HepG2 (cell line): Measurements from ENCODE around the gene DOCK10. TPM values are rescaled to one million over a fixed set of nuclear protein-coding genes. Genes with fewer than 3 reads are reported as not detected.

Experiments used
- ATAC-seq: fragments of 200-7000 bp; cut with Tn5 transposase; 3 replicates; pipeline ENCODE4 v1.9.1; 2020; ENCODE audit warnings: mild to moderate bottlenecking, moderate library complexity
- BruUV-seq: library from RNA; stranded (reverse); fragments of 400-500 nt; replicated peaks from 2 replicates; lab custom pipeline; 2021; lab: Mats Ljungman, UMichigan
- CTCF ChIA-PET: fragments of 300-600 bp; formaldehyde crosslinking; extraction: SDS; loops from one replicate; lab custom pipeline; 2021; ENCODE audit warnings: low total read pairs, inconsistent platforms, low intra/inter-chr PET ratio; lab: Yijun Ruan, JAX
- POLR2A ChIA-PET: fragments of 350-600 bp; sonication (Branson Sonifier 250); formaldehyde crosslinking; loops from one replicate; lab custom pipeline; 2020; ENCODE audit warnings: antibody characterized with exemption, inconsistent platforms; lab: Yijun Ruan, JAX
- DNase-seq: peaks from one replicate; pipeline ENCODE4 v3.0.0-alpha.2; 2015; ENCODE audit warnings: low spot score
- FAIRE-seq: peaks from 3 replicates; lab custom pipeline; 2011; peaks lifted over from hg19 to GRCh38; lab: Jason Lieb, UNC
- H2AFZ ChIP-seq: one replicate; pipeline ENCODE4 v1.6.1; 2011; ENCODE audit warnings: low read length, inconsistent platforms
- H3K27ac ChIP-seq: fragments of 300-600 bp; 3 replicates; pipeline ENCODE4 v1.8.0; 2011; ENCODE audit warnings: mixed run types, mild to moderate bottlenecking, mixed read lengths, low read length, inconsistent platforms; ENCODE audit not compliant: insufficient read depth; ENCODE audit errors: extremely low read length
- H3K27me3 ChIP-seq, 2 experiments: fragments of 200-600 bp in 1 of 2; 2 replicates in 1 of 2; 3 replicates in 1 of 2; pipeline versions ENCODE4 v1.6.0 to v1.8.0; 2011; ENCODE audit warnings: low read length in 2 of 2, mild to moderate bottlenecking in 2 of 2, moderate library complexity in 2 of 2, inconsistent platforms in 1 of 2; ENCODE audit not compliant: insufficient read depth in 2 of 2, control insufficient read depth in 1 of 2
- H3K36me3 ChIP-seq, 2 experiments: fragments of 200-600 bp in 1 of 2; replicated peaks in 1 of 2; 2 replicates in 1 of 2; 3 replicates in 1 of 2; pipeline versions ENCODE4 v1.5.1 to v1.8.0; 2011; ENCODE audit warnings: low read length in 2 of 2, inconsistent platforms in 1 of 2; ENCODE audit not compliant: insufficient read depth in 2 of 2, control insufficient read depth in 1 of 2
- H3K4me1 ChIP-seq: 2 replicates; pipeline ENCODE4 v1.5.1; 2012; ENCODE audit warnings: low read length, inconsistent platforms; ENCODE audit not compliant: insufficient read depth
- H3K4me2 ChIP-seq: 2 replicates; pipeline ENCODE4 v1.6.0; 2011; ENCODE audit warnings: low read depth, low read length, inconsistent platforms
- H3K4me3 ChIP-seq, 3 experiments: fragments of 200-600 bp in 1 of 3; sonication (generic), shearing (Covaris generic) in 1 of 3; replicated peaks in 1 of 3; 2 replicates each; pipeline ENCODE4 v1.5.1; 2011 to 2016; ENCODE audit warnings: low read length in 3 of 3, inconsistent platforms in 2 of 3, low read depth in 2 of 3, mild to moderate bottlenecking in 2 of 3, control low read depth in 1 of 3, mixed read lengths in 1 of 3; ENCODE audit not compliant: insufficient read depth in 1 of 3
- H3K79me2 ChIP-seq: one replicate; pipeline ENCODE4 v1.6.1; 2011; ENCODE audit warnings: low read length, inconsistent platforms; ENCODE audit not compliant: insufficient read depth
- H3K9ac ChIP-seq: 2 replicates; pipeline ENCODE4 v1.6.0; 2011; ENCODE audit warnings: mild to moderate bottlenecking, low read depth, low read length, inconsistent platforms; ENCODE audit not compliant: insufficient read depth
- H3K9me3 ChIP-seq: 2 replicates; pipeline ENCODE4 v1.5.1; 2012; ENCODE audit warnings: mild to moderate bottlenecking, low read length
- H4K20me1 ChIP-seq: 2 replicates; pipeline ENCODE4 v1.6.0; 2011; ENCODE audit warnings: inconsistent platforms, mild to moderate bottlenecking, low read length, moderate library complexity; ENCODE audit not compliant: insufficient read depth
- ARID3A ChIP-seq: IDR thresholded peaks from 2 replicates; pipeline ENCODE4 v1.6.1; 2012; ENCODE audit warnings: low read depth, low read length, improper control_type of control experiment
- ATF7 ChIP-seq, 2 experiments: fragments of 450-650 bp in 1 of 2; sonication (generic) in 1 of 2; formaldehyde crosslinking in 1 of 2; IDR thresholded peaks; 2 replicates each; pipeline versions ENCODE4 v1.4.0 to v1.6.1; 2016 to 2020; ENCODE audit warnings: antibody characterized with exemption in 1 of 2, mild to moderate bottlenecking in 1 of 2, missing genetic modification reagents in 1 of 2
- CAMTA2 ChIP-seq: sonication (generic); formaldehyde crosslinking; IDR thresholded peaks from 2 replicates; pipeline ENCODE4 v1.4.0; 2020; ENCODE audit warnings: mild to moderate bottlenecking, missing genetic modification reagents, borderline replicate concordance
- ELF1 ChIP-seq: sonication (generic); formaldehyde crosslinking; IDR thresholded peaks from 2 replicates; pipeline ENCODE4 v1.4.0; 2020; ENCODE audit warnings: missing genetic modification reagents
- MIXL1 ChIP-seq: IDR thresholded peaks from 2 replicates; pipeline ENCODE4 v1.6.1; 2016
- SNAPC2 ChIP-seq: sonication (generic); formaldehyde crosslinking; IDR thresholded peaks from 2 replicates; pipeline ENCODE4 v1.8.1; 2022; ENCODE audit warnings: mild to moderate bottlenecking, missing genetic modification reagents
- ZNF282 ChIP-seq: fragments of 450-650 bp; IDR thresholded peaks from 2 replicates; pipeline ENCODE4 v1.6.1; 2018; ENCODE audit not compliant: partially characterized antibody
- ZNF550 ChIP-seq: sonication (generic); formaldehyde crosslinking; IDR thresholded peaks from 2 replicates; pipeline ENCODE4 v1.4.0; 2020; ENCODE audit warnings: mild to moderate bottlenecking, missing genetic modification reagents, borderline replicate concordance
- WGBS: methylation state at CpG from one replicate; pipeline ENCODE4 v1.1.6; 2017; ENCODE audit warnings: low lambda C conversion rate; 5-methylcytosine and 5-hydroxymethylcytosine counted together
- in situ Hi-C: cut with HindIII; loops from 2 replicates; pipeline ENCODE4 v1.10.0; 2017; ENCODE audit warnings: low pct_unique_long_range_greater_than_20kb; ENCODE audit not compliant: extremely low pct_ligation_motif_present
- intact Hi-C: fragments of 100-400 bp; cut with micrococcal nuclease; formaldehyde crosslinking; loops from one replicate; pipeline ENCODE4 v1.10.0; 2022; ENCODE audit not compliant: unreplicated experiment
- polyA plus RNA-seq, 8 experiments: library from polyadenylated mRNA; depleted of rRNA in 3 of 8; stranded (reverse) in 7 of 8; unstranded in 1 of 8; fragments of >200 nt; fragmentation: Illumina TruSeq in 4 of 8; extraction: Trizol in 4 of 8; gene quantifications; 2 replicates each; pipeline versions ENCODE4 v1.2.1 to v1.2.3, GENCODE V29; 2011 to 2016; ENCODE audit warnings: low read depth in 4 of 8, missing spikeins in 1 of 8, mixed read lengths in 1 of 8; ENCODE audit not compliant: insufficient read depth in 1 of 8
- total RNA-seq, 5 experiments: library from RNA; depleted of rRNA; stranded (reverse); fragments of >200 nt; fragmentation: Illumina TruSeq; extraction: Trizol; gene quantifications; 2 replicates each; pipeline ENCODE4 v1.2.3, GENCODE V29; 2016; ENCODE audit warnings: low read depth in 1 of 5
- TF ChIP-seq, protein P1 (sequence below): fragments of 450-650 bp; IDR thresholded peaks from 2 replicates; pipeline ENCODE4 v1.6.1; 2017; ENCODE audit warnings: mild to moderate bottlenecking

Gene DOCK10
- total and polyA plus RNA-seq, 2 of the 13 experiments (the other 11 are each of a cell fraction or from before 2014, with no cell fraction given), result not detected

GRCh38 chr2:225065882-225066281 lies 23.6 kb upstream of the DOCK10 start:
- ATAC-seq (no peak), DNase-seq (no peak), FAIRE-seq (no peak)
- in situ Hi-C loops (no loop called here), intact Hi-C loops (no loop called here)
- H2AFZ ChIP-seq, result no peak overlapping the region
- H3K27ac ChIP-seq, result no peak overlapping the region
- no peak for TF ChIP-seq CAMTA2 (CRISPR knock-in tag)
- no peak for TF ChIP-seq ELF1
- CTCF ChIA-PET, result no interaction called here
- no peaks in the 10 kb centered on the region for H3K79me2 ChIP-seq
- H4K20me1 ChIP-seq, result no peaks in the 10 kb centered on the region
- no TSS peak for BruUV-seq
- H3K9me3 ChIP-seq, result peaks cover 45% of the 10 kb centered on the region
- H3K4me1 ChIP-seq, result no peaks in the 10 kb centered on the region
- no peaks in the 10 kb centered on the region; a peak in 1 of 5 replicates for H3K36me3 ChIP-seq
- WGBS, result 6% methylated on average over 3 of the region's 3 CpGs
- no peak overlapping the region for H3K4me3 ChIP-seq
- POLR2A ChIA-PET, result no interaction called here
- H3K4me2 ChIP-seq, result no peak overlapping the region
- H3K27me3 ChIP-seq, result no peaks in the 10 kb centered on the region
- H3K9ac ChIP-seq, result no peak overlapping the region

GRCh38 chr2:225064928-225065327 lies 22.7 kb upstream of the DOCK10 start:
- no peaks in the 10 kb centered on the region; a peak in 1 of 5 replicates for H3K36me3 ChIP-seq
- FAIRE-seq (no peak), DNase-seq (no peak), ATAC-seq (no peak)
- H3K9me3 ChIP-seq, result peaks cover 47% of the 10 kb centered on the region
- no peaks in the 10 kb centered on the region for H4K20me1 ChIP-seq
- BruUV-seq, result no TSS peak
- H3K27ac ChIP-seq, result no peak overlapping the region
- ChIA-PET POLR2A (no interaction called here), CTCF (no interaction called here)
- H3K79me2 ChIP-seq, result no peaks in the 10 kb centered on the region
- no peak overlapping the region for H3K4me3 ChIP-seq
- no peaks in the 10 kb centered on the region for H3K27me3 ChIP-seq
- intact Hi-C loops, result no loop called here
- no peak overlapping the region for H3K9ac ChIP-seq
- in situ Hi-C loops, result no loop called here
- no peak overlapping the region for H2AFZ ChIP-seq
- H3K4me2 ChIP-seq, result no peak overlapping the region
- H3K4me1 ChIP-seq, result no peaks in the 10 kb centered on the region
- TF ChIP-seq ARID3A (no peak), ATF7 (IDR thresholded peaks at IDR 0.05) (no peak), ATF7 (CRISPR knock-in tag; IDR thresholded peaks at IDR 0.05) (no peak), SNAPC2 (CRISPR knock-in tag) (no peak), MIXL1 (CRISPR knock-in tag) (no peak), ZNF282 (no peak), ZNF550 (CRISPR knock-in tag) (no peak)
- TF ChIP-seq, protein P1, sequence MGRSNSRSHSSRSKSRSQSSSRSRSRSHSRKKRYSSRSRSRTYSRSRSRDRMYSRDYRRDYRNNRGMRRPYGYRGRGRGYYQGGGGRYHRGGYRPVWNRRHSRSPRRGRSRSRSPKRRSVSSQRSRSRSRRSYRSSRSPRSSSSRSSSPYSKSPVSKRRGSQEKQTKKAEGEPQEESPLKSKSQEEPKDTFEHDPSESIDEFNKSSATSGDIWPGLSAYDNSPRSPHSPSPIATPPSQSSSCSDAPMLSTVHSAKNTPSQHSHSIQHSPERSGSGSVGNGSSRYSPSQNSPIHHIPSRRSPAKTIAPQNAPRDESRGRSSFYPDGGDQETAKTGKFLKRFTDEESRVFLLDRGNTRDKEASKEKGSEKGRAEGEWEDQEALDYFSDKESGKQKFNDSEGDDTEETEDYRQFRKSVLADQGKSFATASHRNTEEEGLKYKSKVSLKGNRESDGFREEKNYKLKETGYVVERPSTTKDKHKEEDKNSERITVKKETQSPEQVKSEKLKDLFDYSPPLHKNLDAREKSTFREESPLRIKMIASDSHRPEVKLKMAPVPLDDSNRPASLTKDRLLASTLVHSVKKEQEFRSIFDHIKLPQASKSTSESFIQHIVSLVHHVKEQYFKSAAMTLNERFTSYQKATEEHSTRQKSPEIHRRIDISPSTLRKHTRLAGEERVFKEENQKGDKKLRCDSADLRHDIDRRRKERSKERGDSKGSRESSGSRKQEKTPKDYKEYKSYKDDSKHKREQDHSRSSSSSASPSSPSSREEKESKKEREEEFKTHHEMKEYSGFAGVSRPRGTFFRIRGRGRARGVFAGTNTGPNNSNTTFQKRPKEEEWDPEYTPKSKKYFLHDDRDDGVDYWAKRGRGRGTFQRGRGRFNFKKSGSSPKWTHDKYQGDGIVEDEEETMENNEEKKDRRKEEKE, result no peak
